ENCODE results near the gene FAM229A. TPM values are rescaled to one million over a fixed set of nuclear protein-coding genes. Genes with fewer than 3 reads are reported as not detected.

FAM229A gene
- total RNA-seq, 1 donor = 2.5 TPM

GRCh38 chr1:32388641-32389040 lies 26.4 kb upstream of the FAM229A start:
- H3K27ac ChIP-seq (ENCODE audit: low read depth, low read length) = no peak overlapping the region
- peaks cover 52% of the 10 kb centered on the region for H3K79me2 ChIP-seq (ENCODE audit: insufficient read depth, low read length)
- no peak for TF ChIP-seq CTCF (IDR thresholded peaks at IDR 0.05; ENCODE audit: extremely low read depth, low read depth, low read length)
- H3K36me3 ChIP-seq (ENCODE audit: insufficient read depth, low read length) = peaks cover 58% of the 10 kb centered on the region
- H3K9me3 ChIP-seq (ENCODE audit: low read depth, low read length) = no peaks in the 10 kb centered on the region
- H3K4me1 ChIP-seq (ENCODE audit: insufficient read depth, low read length) = peaks cover 11% of the 10 kb centered on the region
- no peak for DNase-seq (ENCODE audit: insufficient read length, low spot score, missing footprints)
- peaks cover 15% of the 10 kb centered on the region for H4K20me1 ChIP-seq (ENCODE audit: insufficient read depth, low read length)
- no peak overlapping the region for H3K4me2 ChIP-seq (ENCODE audit: insufficient read depth, low read length)
- no peak overlapping the region for H3K4me3 ChIP-seq (ENCODE audit: insufficient read depth, low read length)
- H3K27me3 ChIP-seq (ENCODE audit: insufficient read depth, low read length) = no peaks in the 10 kb centered on the region
- H2AFZ ChIP-seq (ENCODE audit: low read length) = no peak overlapping the region

GRCh38 chr1:32386676-32387392 lies 24.5 kb upstream of the FAM229A start:
- peaks cover 34% of the 10 kb centered on the region for H3K79me2 ChIP-seq (ENCODE audit: insufficient read depth, low read length)
- H3K9me3 ChIP-seq (ENCODE audit: low read depth, low read length) = no peaks in the 10 kb centered on the region
- no peak overlapping the region for H2AFZ ChIP-seq (ENCODE audit: low read length)
- TF ChIP-seq CTCF (IDR thresholded peaks at IDR 0.05; ENCODE audit: extremely low read depth, low read depth, low read length) = no peak
- peaks cover 71% of the 10 kb centered on the region for H3K36me3 ChIP-seq (ENCODE audit: insufficient read depth, low read length)
- no peak for DNase-seq (ENCODE audit: insufficient read length, low spot score, missing footprints)
- H4K20me1 ChIP-seq (ENCODE audit: insufficient read depth, low read length) = peaks cover 7% of the 10 kb centered on the region
- H3K4me2 ChIP-seq (ENCODE audit: insufficient read depth, low read length) = no peak overlapping the region
- no peak overlapping the region for H3K27ac ChIP-seq (ENCODE audit: low read depth, low read length)
- H3K4me3 ChIP-seq (ENCODE audit: insufficient read depth, low read length) = no peak overlapping the region
- no peaks in the 10 kb centered on the region for H3K27me3 ChIP-seq (ENCODE audit: insufficient read depth, low read length)
- no peaks in the 10 kb centered on the region for H3K4me1 ChIP-seq (ENCODE audit: insufficient read depth, low read length)

GRCh38 chr1:32380057-32380456 lies 17.8 kb upstream of the FAM229A start:
- DNase-seq (ENCODE audit: insufficient read length, low spot score, missing footprints) = no peak
- Histone ChIP-seq H3K36me3 (ENCODE audit: insufficient read depth, low read length) (peaks cover 93% of the 10 kb centered on the region), H3K9me3 (ENCODE audit: low read depth, low read length) (no peaks in the 10 kb centered on the region), H3K4me1 (ENCODE audit: insufficient read depth, low read length) (no peaks in the 10 kb centered on the region), H3K27ac (ENCODE audit: low read depth, low read length) (no peak overlapping the region), H3K27me3 (ENCODE audit: insufficient read depth, low read length) (no peaks in the 10 kb centered on the region), H3K4me2 (ENCODE audit: insufficient read depth, low read length) (no peak overlapping the region), H4K20me1 (ENCODE audit: insufficient read depth, low read length) (no peaks in the 10 kb centered on the region), H2AFZ (ENCODE audit: low read length) (no peak overlapping the region), H3K4me3 (ENCODE audit: insufficient read depth, low read length) (no peak overlapping the region), H3K79me2 (ENCODE audit: insufficient read depth, low read length) (no peaks in the 10 kb centered on the region)
- TF ChIP-seq CTCF (IDR thresholded peaks at IDR 0.05; ENCODE audit: extremely low read depth, low read depth, low read length) = no peak

- no peak overlapping the region for H3K4me2 ChIP-seq (ENCODE audit: insufficient read depth, low read length)
- H2AFZ ChIP-seq (ENCODE audit: low read length) = no peak overlapping the region
- no peaks in the 10 kb centered on the region for H3K4me1 ChIP-seq (ENCODE audit: insufficient read depth, low read length)
- H3K4me3 ChIP-seq (ENCODE audit: insufficient read depth, low read length) = no peak overlapping the region
- no peaks in the 10 kb centered on the region for H4K20me1 ChIP-seq (ENCODE audit: insufficient read depth, low read length)
- peaks cover 86% of the 10 kb centered on the region for H3K36me3 ChIP-seq (ENCODE audit: insufficient read depth, low read length)
- TF ChIP-seq CTCF (IDR thresholded peaks at IDR 0.05; ENCODE audit: extremely low read depth, low read depth, low read length) = no peak
- H3K27me3 ChIP-seq (ENCODE audit: insufficient read depth, low read length) = no peaks in the 10 kb centered on the region
- no peaks in the 10 kb centered on the region for H3K9me3 ChIP-seq (ENCODE audit: low read depth, low read length)
- no peak for DNase-seq (ENCODE audit: insufficient read length, low spot score, missing footprints)
- no peaks in the 10 kb centered on the region for H3K79me2 ChIP-seq (ENCODE audit: insufficient read depth, low read length)
- H3K27ac ChIP-seq (ENCODE audit: low read depth, low read length) = no peak overlapping the region
Measured at GRCh38 chr1:32377541-32378220, 15.4 kb upstream of the FAM229A start.

Measured in osteoblast (primary cell).